HG03565 (cell line): ENCODE measurements around the gene HOXC10.

Source experiments
- ATAC-seq: cut with Tn5 transposase; IDR thresholded peaks from one replicate; pipeline ENCODE4 v1.9.1; 2021; ENCODE audit warnings: mild to moderate bottlenecking, moderate library complexity; ENCODE audit not compliant: unreplicated experiment

The HOXC10 gene

DNA sequence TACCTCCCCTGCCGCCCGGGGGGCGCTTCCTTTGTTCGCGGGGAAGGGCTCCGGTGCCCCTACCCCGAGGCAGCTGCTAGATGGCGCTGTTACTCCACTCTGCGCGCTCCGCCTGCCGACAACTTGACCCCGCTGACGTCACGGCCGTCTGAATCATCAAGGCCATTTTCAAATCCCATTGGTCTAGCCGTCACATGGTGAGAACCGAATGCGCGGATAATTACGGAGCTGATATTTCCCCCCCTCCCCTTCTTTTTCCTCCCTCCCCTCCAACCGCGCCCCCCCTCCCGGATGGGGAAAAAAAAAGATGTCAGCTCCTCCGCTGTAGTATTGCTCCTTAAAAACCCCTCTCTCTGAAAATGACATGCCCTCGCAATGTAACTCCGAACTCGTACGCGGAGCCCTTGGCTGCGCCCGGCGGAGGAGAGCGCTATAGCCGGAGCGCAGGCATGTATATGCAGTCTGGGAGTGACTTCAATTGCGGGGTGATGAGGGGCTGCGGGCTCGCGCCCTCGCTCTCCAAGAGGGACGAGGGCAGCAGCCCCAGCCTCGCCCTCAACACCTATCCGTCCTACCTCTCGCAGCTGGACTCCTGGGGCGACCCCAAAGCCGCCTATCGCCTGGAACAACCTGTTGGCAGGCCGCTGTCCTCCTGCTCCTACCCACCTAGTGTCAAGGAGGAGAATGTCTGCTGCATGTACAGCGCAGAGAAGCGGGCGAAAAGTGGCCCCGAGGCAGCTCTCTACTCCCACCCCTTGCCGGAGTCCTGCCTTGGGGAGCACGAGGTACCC lies at the start of gene HOXC10:
Gene HOXC10, plus strand, starts transcription at position 246 of the 791 bp plus-strand sequence. Its CDS starts 114 bp downstream, at position 360.
- no peak for ATAC-seq

DNA sequence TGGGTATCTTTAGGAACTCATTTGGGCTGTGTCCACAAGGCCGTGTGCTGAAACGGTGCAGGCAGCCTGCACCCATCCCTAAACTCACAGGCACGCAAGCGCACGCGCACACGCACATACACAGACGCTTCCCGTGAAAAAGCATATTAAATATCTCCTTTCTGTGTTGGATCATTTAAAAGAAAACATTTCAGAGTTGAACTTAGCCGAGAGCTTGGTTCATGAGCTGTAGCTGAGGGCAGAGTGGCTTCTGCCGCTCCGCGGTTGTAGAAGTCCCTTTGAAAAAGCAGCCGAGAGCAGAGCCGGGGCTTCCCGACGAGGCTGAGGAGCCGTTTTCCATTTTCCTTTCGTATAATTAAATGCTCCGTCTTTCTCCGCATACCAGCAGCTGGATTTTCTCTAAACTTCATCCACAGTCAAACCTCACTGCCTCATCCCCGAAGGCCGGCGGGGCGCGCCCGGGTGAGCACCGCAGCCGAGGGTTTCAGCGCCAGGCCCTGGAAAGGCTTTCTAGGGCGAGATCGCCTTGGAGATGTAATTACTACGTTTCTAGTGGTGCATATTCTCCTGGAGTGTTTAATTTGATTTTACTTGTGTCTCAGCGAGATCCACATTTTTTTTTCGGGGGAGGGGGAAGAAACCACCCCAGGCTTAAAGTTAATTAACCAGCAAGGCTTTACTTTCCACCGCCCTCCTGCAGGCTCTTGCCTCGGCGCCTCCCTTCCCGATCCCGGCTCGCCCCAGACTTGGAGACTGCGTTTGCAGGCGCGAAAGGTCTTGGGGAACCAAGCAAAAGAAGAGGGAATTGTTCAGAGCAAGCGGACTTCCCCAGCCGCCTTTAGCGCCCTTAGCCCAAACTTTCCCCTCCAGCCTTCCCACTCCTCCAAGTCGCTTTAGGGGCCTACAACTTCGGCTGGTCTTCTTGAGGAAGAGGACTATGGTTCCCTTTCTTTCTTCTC lies 49.3 kb upstream of the HOXC10 start:
- ATAC-seq = no peak

DNA sequence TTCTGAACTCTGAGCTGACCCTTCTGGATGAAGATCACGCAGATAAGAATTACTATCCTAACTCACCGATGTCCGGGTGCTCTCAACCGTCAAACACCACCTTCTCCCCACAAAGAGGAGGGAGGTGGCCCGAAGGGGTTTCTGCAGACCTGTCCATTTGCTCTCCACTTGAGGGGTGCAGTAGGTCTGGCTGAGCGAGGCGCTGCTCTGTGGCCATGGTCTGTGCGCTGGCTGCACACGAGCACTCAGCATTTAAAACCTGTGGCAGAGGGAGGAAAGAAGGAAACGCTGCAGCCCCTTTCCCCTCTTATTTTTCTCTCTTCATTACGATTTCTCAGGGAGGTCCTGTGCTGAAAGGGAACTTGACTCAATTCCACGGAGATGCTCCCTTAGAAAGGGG lies 47.8 kb upstream of the HOXC10 start:
- no peak for ATAC-seq

DNA sequence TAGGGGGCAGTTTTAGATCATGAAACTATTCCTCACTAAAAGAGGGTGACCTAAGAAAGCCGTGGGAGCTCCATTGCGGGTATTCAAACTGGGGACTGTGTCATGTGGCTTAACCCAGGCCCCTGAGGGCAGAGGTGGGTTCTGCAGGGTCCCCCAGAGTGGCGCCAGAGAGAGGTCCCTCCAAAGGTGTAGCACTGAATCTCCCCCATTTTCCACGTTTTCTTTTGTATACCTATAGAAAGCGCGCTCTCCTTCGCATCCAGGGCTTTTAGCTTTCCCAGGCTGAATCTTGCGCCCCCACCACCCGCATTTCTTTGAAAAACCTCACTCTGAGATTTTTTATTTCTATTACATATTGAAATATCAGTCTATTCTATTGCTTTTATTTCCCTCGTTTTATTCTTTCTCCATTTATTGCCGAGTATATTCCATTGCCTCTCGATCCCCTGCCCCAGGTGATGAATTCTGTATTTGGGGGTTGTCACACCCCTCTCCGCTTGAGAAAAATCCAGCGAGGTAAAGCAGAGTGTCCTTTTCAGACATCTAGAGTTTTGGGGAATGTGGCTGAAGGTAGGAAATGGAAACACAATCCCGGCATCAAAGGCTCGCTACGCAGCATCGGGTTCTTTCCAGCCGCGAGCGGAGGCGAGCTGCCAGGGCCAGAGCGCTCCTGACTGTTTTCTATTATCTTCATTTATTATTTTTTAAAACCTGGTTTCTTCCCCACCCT lies 47.2 kb upstream of the HOXC10 start:
- no peak for ATAC-seq

DNA sequence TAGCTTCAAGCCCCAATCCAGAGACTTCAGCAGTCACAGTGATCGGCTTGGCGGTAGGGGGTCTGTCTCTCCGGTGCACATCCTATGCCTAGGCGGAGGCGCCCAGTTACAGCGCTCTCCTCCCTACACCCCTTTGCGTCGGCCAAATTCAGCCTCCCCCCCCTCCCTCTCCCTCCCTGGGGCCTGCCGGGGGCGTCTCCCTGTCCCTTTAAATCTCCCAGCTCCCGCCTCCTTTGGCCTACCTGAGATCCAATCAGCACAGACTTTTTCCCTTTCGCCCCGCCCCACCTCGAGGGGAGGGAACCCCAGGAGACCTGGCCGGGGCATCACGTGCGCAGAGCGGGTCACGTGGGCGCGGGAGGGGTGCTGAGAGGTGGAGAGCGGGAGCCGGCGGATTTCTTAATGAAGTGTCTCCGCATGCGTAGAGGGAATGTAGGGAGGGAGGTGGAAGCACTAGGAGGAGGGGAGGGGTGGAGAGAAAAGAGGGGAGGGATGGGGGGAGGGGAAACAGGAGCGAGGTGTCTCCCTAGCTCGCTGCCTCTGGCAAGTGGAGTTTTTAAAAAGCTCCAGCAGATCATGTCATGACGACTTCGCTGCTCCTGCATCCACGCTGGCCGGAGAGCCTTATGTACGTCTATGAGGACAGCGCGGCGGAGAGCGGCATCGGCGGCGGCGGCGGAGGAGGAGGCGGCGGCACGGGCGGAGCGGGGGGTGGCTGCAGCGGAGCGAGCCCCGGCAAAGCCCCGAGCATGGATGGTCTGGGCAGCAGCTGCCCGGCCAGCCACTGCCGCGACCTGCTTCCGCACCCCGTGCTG lies 46.4 kb upstream of the HOXC10 start, which contains the start of gene HOXC13:
Gene HOXC13, plus strand, starts transcription at position 506 of the 815 bp plus-strand sequence. Its CDS starts 76 bp downstream, at position 582.
- no peak for ATAC-seq

DNA sequence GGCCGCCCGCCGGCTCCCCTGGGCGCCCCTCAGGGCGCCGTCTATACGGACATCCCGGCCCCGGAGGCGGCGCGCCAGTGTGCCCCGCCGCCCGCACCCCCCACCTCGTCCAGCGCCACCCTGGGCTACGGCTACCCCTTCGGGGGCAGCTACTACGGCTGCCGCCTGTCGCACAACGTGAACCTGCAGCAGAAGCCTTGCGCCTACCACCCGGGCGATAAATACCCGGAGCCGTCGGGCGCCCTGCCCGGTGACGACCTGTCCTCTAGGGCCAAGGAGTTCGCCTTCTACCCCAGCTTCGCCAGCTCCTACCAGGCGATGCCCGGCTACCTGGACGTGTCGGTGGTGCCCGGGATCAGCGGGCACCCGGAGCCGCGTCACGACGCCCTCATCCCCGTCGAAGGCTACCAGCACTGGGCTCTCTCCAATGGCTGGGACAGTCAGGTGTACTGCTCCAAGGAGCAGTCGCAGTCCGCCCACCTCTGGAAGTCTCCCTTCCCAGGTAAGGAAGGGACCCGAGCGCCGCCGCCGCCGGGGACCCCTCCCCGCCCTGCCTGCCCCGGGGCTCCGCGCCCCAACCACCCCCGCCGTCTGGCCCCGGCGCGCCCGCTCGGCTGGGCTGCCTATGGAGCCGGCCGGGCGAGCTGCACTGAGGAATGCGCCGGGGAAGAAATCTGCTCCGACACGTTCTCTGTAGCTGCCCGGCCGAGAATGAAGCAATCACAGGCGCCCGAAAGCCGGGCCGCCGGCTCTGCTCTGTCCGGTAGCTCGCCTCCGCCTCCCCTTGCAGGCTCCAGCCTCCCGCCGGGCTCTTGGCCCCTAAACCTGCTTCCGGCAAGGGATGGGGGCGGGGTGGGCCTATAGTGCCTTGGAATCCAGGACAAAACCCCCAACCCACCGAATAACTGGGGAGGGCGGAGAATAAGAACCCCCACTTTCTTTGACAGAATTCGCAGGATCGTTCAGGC lies 45.5 kb upstream of the HOXC10 start:
- ATAC-seq = no peak

DNA sequence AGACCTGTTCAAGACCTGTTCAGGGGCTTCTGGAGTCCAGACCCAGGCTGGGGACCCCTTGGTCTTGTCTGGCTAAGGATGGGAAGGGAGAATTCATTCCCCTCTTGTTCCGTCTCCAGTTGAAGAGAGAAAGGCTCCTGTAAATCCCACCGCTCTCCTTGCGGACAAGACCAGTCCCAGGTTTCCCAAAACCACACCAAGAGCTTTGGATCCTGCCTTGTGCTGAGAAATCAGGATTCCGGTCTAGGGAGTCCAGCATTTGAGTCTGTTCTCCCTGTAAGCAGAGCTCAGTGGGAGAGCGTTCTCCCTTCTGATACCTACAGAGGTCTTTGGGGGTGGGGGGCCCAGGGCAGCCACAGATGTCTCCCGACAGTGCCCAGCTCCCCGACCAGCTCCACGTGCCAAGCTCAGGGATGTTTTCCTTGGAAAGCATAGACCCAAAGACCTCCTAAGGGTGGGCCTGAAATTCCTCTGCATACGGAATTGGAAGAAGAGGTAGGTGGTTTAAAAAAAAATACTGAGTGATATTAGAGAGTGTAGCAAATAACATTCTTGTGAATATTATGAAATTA lies 44.4 kb upstream of the HOXC10 start:
- ATAC-seq = no peak

DNA sequence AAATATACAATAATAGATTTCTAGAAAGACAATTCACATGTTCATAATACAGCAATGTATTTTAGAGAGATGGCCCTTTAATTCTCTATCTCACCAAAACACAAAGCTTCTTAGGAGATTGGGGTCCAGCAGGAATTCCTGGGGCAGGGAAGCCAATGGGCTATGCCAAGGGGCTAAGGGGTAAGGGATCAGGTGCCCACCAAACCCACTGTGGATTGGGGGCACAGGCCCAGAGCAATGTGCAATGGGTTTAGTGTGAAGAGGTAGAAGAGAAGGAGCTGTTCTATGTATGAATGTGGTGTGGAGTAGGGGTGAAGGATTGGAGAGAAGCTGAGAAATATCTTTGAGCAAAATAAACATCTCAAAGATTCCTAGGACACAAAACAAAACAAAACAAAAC lies 43.8 kb upstream of the HOXC10 start:
- no peak for ATAC-seq

DNA sequence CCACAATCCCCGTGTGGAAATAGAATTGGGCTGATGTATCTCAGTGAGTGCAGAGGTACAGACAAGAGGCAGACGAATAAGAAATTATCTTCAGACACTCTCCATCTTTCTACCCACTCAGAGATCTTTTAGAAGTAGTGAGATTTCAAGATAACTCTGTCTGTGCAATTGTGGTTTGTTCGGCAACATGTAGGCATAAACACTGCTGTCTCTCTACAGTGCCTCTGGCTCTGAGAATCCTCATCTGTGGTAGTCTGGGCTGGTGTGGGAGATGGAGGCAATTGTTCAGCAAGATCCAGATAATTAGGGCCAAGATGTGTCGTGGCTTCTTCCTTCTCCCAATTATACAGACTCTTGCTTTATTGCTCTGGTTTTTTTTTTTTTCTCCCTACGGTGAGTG lies 43.2 kb upstream of the HOXC10 start:
- no peak for ATAC-seq

DNA sequence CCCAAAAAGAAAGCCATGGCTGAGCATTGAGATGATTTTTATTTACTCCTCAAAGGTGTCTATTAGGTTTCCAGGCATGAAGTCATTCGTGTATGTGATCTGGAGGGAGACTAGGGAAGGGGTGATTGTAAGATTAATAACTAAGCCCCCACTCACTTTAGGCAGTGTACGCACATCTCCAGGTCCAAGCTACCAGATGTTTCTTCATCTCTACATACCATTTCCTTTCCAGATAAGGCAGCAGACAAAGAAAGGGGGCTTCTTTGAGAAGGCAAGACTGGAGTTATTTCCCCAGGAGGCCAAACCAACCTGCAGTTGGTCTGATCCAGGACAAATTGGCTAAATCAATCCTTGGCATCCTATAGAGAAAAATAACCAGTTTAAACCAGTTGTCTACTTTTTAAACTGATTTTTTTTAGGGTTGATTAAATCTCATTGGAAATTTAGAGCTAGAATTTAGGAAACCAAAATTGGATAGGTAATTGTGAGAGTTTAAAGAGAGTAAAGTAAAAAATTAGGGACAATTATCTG lies 42.4 kb upstream of the HOXC10 start:
- ATAC-seq = no peak

DNA sequence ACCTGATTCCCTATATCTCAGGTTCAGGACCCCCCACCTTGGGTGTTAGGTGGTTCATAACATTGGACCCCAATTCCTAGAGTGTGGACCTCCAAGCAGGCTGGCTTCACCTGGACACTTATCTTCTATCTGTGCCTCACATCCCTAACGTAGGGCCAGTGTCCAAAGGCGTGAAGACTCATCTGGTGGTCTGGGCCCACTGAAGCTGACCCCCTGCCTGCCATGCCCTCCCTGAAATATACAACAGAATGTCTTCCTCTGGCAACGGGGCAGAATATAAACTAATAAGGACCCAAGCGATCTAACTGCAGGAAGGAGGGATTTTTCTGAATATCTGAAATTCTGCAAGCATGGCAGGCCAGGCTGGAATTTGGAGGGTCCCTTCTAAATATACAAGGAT lies 40.7 kb upstream of the HOXC10 start:
- no peak for ATAC-seq

DNA sequence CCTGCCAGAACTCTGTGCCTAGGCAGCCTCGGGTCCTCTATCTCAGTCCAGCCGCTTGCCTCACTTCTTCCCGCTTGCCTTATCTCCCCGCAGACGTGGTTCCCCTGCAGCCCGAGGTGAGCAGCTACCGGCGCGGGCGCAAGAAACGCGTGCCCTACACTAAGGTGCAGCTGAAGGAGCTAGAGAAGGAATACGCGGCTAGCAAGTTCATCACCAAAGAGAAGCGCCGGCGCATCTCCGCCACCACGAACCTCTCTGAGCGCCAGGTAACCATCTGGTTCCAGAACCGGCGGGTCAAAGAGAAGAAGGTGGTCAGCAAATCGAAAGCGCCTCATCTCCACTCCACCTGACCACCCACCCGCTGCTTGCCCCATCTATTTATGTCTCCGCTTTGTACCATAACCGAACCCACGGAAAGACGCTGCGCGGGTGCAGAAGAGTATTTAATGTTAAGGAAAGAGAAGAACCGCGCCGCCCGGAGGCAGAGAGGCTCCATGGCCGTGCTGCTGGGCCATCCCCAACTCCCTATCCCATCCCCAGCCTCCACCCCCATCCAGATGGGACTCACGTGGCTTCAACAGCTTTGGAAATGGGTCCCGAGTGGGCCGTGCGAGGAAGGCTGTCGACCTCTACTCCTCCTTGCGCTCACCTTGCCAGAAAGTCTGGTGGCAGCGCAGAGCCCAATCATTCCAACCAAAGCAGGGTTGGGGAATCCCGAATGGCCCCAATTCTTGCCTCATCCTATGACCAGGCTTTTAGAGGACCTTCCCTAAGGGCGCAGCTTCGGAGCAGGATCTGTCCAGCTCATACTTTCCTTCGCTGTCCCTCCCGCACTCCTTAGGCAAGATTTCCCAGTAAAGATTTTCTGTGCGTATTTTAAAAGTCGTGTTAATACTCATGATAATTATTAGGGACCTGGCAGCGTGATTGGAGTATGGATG lies 39.8 kb upstream of the HOXC10 start:
- no peak for ATAC-seq

DNA sequence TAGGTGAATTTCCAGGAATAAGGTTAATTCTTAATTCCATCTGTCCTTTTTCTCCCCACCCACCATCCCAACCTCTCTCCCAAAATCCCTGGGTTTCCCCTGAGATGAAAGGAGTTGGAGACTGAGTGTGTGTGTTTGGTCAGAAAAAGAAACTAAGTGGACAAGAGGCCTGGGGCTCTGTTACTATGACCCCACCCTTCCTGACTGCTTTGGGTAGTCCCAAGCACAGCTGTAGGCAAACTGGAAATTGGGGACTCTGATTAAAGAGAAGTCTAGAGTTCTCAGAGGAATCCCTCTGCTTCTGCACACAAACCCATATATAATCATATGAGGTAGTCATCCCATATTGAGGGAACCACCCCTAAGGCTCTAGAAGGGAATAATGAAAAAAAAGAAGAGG lies 37.2 kb upstream of the HOXC10 start:
- no peak for ATAC-seq

DNA sequence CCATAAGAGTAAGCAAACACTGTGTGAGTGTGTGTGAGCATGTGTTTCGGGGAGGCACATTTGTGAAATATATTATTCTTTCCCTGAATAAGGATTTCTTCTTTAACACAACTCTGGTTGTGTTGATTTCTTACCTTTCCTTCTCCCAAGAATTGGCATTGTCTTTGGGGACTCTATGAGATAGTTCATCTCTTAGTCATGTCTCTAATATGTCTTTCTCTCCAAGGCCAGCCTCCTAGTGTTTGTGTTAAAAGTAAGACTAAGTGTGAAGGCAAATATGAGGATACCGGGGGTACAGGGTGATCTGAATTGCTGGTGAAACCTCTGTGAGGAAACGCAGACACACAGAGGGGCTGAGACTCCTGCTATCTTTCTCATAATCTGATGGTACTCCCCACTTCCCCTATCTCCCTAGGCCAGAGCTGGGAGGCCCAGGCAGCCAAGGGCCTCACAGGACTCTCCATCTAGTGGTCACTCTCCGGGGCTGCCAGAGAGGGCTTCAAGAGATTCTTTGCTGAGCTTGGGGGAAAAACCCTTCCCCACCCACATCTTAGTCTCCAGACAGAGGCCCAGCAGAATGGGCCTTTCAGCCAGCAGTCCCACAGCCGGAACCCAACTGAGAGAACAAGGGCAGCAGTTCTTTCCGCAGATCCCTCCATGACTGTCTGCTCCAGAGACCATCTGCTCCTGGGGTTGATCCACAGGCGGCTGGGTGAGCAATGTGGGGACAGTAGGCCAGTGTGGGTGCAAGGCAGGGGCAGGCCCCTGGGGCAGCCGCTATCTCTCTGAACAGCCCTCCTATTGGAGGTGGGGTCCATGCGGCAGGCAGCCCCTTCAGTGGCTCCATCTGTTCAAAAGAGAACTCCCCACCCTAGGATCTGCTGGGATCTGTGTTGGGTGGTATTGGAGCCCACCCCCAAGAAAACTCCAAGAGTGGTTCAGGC lies 36.0 kb upstream of the HOXC10 start:
- no peak for ATAC-seq

DNA sequence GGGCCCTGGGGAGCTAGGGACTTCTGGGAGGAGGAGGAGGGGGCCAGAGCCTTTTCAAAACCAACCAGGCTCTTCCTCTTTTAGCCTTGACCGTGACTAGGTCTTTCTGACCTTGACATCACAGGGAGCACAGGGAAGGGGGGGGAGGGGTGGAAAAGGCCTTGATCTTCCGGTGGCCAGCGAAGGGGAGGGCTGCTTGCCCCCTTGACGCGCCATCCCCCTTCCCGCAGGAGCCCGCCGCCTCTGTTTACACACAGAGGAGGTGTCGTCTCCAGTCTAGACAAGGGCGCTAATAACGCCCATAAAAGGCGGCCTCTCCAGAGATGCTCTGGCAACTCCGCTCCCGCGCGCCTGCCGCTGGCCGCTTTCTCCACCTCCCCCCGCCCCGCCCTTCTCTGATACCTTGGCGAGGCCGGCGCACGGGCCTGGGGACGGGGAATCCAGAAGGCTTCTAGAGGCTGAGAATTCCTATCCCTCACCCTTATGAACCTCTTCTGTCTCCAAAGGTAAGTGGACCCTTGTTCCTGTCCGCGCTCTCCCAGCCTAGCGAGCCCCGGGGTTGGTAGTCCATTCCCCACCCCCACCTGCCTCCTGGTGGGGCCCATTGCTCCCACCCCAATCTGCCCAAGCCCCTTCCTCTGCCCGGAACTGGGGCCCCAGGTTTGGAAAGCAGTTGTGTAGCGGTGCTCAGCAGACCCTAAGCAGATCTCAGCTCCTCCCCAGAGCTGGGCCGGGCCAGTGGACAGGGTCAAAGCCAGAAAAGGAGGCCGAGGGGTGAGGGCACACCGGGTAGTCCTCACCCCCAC lies 35.1 kb upstream of the HOXC10 start:
- ATAC-seq = no peak

DNA sequence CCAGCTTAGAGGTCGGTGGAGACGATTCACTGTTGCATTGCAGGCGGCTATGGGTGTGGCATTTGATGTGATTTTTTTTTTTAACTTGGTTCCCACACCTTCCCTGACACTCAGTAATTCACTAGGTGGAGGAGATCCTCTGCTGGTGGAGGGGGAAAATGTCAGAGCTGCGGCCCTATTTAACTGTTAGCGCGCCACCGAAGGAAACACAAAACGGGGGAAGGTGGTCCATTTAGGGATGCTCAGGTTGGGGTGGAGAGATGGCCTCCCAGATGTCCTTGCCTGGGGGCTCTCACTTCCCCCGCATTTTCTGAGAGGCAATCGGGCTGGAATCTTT lies 34.5 kb upstream of the HOXC10 start:
- ATAC-seq = no peak
